Stimulated activated CD8-positive, alpha-beta memory T cell treated with anti-CD3 and anti-CD28 coated beads, Interleukin-2, amount 100 ng/mL, for 48 hours (primary cell): Measurements from ENCODE around the gene AFG3L2.

Experiments
- DNase-seq, 2 donors: peaks; one replicate each; pipeline ENCODE4 v3.0.0-alpha.2; 2020; ENCODE audit warnings: low read depth in 2 of 2

AFG3L2 gene

DNA sequence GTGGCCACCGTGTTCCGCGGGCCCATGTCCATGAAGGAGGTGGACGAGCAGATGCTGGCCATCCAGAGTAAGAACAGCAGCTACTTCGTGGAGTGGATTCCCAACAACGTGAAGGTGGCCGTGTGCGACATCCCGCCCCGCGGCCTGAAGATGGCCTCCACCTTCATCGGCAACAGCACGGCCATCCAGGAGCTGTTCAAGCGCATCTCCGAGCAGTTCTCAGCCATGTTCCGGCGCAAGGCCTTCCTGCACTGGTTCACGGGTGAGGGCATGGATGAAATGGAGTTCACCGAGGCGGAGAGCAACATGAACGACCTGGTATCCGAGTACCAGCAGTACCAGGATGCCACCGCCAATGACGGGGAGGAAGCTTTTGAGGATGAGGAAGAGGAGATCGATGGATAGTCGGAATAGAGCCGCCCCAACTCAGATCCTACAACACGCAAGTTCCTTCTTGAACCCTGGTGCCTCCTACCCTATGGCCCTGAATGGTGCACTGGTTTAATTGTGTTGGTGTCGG lies 51.2 kb downstream of the AFG3L2 start:
- no peak for DNase-seq

DNA sequence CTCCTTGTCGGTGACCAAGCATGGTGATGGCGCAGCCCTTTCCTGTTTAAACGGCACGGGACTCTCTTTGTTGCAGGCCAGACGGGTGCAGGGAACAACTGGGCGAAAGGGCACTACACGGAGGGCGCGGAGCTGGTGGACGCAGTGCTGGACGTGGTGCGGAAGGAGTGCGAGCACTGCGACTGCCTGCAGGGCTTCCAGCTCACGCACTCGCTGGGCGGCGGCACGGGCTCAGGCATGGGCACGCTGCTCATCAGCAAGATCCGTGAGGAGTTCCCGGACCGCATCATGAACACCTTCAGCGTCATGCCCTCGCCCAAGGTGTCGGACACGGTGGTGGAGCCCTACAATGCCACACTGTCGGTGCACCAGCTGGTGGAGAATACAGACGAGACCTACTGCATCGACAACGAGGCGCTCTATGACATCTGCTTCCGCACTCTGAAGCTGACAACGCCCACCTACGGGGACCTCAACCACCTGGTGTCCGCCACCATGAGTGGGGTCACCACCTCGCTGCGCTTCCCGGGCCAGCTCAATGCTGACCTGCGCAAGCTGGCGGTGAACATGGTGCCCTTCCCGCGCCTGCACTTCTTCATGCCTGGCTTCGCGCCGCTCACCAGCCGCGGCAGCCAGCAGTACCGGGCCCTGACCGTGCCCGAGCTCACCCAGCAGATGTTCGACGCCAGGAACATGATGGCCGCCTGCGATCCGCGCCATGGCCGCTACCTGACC lies 51.9 kb downstream of the AFG3L2 start:
- no peak for DNase-seq

DNA sequence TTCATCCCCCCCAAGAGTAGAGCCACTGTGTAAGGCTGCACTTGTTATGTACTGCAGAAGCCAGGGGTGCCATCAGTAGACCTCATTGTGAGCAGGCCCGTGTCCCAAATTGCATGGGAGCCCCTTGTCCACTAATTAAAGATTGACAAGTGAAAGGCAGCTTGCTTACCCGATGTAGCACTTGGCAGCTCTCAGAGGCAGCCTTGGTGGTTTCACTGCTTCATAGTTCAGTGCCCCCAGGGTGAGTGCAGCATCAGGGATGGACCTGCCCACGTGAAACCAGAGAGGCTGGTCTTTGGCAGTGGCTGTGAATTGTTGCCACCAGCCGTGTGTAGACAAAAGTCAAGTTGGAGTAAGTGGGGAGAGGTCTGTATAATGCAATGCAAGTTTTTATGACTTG lies 55.7 kb downstream of the AFG3L2 start:
- no peak for DNase-seq

DNA sequence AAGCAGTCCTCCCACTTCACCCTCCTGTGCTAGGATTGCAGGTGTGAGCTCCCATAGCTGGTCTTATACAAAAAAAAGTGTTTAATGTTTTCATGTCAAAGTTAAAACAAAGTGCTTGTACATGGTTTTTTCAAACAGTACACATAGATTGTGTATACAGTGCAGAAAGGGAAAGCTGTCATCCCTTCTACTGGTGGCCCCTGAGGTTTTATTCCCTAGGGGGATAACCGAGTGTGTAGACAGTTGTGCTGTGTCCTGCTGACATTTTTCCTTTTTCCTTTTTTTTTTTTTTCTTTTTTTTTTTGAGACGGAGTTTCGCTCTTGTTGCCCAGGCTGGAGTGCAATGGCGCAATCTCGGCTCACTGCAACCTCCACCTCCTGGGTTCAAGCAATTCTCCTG lies 58.2 kb downstream of the AFG3L2 start:
- DNase-seq: no peak

DNA sequence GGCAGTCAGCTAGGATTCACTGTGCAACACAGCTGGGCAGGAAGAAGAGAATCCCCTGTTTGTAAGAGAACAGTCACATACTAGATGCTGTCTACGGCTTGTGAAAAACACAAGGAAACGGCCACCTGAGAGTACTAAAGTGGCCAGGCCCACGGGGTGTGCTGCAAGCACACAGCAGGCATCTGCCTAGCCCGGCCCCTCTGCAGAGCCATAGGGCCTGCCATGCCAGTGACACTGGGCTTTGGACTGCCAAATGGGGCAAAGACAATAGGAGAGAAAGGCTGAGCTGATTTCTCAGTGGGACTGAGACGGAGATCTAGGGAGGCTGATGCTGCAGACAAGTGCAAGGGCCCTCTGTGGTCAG lies 58.7 kb downstream of the AFG3L2 start:
- no peak for DNase-seq

DNA sequence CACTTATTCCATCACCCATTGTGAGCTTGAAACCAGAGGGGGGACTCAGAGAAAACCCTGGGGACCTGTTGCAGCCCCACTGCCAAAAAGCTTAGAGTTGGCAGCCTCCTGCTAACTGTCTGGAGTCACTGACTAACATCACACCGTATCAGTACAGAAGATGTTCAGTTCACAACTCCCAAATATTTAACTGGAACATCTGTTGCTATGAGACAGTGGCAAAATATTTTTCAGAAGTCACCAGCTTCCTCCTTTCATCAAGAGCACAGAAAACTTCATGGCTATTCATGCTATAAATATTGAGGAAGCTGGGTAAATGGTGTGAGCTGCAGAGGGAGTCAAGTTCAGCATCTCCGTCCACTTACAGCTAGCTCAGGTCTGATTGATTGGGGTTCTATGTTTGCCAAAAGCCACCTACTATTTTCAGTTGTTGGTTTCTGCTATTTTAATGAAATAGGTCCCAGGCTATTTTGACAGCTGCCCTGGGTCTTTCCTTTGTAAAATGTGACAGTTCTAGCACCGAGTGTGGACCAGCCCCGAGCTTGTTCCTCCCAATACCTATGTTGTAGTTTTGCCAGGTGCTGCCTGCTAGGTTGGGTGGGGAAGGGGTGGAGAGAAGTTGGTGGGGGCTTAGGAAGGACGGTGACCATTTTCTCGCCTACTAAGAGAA lies 59.2 kb downstream of the AFG3L2 start:
- no peak for DNase-seq

DNA sequence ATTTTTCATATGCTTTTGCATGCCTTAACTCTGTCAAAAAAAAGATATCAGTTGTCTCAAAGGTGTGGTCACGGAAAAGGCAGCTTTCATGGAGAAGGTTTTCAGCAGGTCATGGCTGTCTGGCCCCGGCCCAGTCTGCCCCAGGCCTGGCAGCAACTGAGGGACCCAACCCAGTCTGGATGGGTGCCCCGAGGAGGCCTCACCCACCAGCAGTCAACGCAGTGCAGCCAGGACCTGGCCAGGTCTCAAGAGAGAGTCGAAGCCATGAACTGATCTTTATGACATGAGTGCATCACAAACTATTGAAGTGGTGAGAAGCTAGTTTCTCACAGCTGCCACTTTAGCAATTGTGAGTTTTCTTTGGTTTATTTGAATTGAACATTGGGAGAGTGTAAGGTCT lies 61.1 kb downstream of the AFG3L2 start:
- DNase-seq: no peak

DNA sequence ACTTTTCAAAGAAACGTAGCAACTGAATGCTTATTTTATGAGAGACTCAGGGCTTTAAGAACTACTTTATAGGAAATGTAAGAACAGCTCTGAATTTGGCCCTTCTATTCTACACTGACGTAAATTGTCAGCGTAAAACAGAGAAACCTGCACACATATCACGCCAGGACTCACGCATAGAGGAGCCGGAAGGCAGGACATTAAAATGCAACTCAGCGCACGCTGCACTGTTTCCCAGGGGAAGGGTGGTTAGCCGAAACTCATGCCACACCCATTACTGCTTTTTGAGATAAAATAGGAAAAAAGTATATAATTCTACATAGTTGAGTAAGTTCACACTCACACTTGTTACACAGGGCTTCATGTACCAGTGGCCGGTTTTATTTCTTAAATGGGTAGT lies 61.5 kb downstream of the AFG3L2 start:
- no peak for DNase-seq

DNA sequence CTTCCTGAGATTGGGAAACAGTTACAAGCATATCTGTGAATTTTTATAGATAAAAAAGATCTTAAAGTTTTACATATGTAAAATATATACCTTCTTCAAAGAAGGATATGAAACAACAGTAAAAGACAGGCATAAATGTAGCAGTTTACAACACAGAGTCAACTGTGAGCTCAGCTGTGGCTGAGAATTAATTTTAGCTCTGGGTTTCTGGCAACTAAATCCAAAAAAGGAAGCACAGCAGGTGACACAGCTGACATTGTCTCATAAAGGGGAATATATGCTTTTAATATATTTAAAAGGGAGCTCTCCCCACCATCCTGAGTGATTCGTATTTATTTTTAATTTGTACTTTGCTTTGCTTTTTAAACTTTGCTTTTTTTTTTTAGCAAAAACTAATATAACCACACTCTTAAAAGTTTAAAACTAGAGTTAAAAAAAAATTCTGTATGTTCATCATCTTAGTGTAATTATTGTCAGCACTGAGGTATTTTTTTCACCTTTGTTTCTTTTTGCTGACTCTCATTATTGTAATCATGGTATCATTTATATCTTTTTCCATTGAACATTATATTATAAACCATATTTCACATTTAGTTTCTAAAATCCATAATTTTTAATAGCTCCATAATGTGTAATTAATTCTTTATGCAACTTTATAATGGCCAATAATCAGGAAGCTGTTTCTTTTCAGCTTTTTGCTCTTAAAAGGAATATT lies 62.3 kb downstream of the AFG3L2 start:
- no peak for DNase-seq

DNA sequence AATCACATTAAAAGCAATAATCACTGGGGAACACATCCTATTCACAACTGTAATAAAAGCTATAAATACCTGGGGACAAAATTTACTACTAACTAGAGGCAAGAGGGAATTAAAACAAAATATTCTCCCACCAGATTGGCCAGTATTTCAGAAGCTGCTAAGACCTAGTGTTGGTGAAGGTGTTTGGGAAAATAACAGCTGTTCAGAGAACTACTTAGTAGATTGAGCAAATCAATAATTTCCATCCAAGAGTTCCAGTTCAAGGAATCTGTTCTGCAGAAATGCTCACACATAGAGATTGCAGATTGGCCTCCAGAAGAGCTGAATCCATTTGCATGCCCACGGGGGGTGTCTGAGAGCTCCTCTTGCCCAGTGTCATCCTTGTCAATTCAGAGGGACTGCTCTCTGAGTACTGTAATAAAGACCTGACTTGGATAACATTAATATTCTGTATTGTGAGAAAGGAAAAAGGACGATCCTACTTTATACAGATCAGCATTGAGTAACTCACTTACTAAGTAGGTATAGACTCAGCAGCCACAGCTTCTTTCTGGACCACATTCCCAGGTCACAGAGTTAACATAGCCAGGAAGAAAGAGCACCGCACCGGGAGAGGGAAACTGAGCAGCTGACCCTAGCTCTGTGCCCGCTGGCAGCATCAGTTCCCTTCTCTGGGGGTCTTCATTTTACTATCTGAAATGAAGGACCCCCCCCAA lies 63.3 kb downstream of the AFG3L2 start:
- no peak for DNase-seq

DNA sequence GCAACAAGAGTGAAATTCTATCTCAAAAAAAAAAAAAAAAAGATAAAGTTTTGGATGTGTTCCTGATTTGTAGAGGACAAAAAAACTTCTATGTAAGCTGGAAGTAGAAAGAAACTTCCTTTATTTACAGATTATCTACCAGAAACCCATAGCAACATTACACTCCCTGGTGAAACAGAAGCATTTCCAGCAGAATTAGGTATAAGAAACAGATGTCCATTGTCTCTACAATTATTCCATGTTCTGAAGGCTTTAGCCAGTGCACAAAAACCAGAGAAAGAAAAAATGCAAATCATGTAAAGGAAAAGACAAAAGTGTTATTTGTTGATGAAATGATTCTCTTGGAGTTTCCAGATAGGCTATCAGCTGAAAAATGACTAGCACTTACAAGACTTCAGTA lies 64.1 kb downstream of the AFG3L2 start:
- no peak for DNase-seq

DNA sequence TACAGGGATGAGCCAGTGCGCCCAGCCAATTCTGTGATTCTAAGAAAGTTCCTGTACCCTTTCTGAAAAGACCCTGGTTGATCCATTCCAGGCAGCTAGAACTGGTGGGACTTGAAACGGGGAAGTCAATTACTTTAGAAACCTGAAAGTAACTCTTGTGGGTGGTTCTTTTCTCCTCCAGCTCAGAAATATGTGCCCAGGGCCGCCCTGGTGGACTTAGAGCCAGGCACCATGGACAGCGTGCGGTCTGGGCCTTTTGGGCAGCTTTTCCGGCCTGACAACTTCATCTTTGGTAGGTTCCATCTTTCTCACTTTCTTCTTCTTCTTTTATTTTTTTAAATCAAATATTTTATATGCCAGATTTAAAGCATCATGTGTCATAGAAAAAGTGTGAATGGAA lies 66.3 kb downstream of the AFG3L2 start:
- DNase-seq: no peak

DNA sequence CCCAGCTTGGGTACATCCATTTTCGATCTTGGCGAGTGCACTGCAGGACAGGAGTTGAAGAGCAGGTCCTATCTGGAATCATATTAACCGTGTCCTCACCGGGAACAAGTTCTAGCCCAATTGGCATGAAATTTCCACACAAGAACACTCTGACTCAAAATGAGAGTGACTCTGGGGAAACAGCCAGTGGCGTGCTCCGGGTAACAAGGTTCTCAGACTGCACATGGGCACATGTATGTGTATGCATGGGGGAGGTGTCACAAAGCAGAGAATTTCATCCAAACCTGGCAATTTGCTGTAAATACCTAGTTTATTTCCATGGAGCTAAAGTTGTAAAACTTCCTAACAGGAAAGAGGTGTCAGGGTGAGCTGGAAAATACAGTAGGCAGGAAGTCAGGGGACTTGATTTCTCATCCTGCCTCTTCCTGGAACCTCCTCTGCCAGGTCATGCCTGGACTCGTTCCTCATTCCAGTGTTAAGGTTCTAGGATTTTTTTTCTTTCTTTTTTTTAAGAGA lies 67.3 kb downstream of the AFG3L2 start:
- no peak for DNase-seq

DNA sequence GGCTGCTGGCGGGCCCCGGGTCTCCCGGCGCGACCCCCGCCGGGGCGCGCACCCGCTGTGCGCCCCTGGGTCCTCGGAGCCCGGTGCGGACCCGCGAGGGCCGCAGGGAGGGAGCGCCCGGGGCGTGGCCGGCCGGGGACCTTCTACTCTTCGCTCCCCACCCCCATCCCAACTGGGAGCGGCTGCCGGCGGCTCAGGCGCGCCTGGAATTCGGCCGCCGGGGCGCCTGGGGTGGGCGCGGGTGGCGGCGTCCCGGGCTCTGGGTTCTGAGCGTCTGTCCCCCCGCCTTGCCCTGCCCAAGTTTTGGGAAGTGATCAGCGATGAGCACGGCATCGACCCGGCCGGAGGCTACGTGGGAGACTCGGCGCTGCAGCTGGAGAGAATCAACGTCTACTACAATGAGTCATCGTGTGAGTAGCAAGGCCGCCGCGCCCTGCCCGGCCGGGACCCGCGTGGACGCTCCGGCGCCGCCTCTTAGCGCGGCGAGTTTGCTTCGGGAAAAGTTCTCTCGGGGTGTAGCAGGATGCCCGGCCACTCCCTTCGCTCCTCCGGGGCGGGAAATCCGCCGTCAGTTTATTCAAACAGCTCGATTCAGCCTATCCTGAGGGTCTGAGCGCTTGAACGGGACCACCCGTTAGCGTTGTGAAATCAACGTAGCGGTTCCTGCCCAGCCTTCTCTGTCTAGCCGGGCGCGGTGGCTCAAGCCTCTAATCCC lies 68.5 kb downstream of the AFG3L2 start:
- DNase-seq: peak in 1 of 2 donors; percentile 21

DNA sequence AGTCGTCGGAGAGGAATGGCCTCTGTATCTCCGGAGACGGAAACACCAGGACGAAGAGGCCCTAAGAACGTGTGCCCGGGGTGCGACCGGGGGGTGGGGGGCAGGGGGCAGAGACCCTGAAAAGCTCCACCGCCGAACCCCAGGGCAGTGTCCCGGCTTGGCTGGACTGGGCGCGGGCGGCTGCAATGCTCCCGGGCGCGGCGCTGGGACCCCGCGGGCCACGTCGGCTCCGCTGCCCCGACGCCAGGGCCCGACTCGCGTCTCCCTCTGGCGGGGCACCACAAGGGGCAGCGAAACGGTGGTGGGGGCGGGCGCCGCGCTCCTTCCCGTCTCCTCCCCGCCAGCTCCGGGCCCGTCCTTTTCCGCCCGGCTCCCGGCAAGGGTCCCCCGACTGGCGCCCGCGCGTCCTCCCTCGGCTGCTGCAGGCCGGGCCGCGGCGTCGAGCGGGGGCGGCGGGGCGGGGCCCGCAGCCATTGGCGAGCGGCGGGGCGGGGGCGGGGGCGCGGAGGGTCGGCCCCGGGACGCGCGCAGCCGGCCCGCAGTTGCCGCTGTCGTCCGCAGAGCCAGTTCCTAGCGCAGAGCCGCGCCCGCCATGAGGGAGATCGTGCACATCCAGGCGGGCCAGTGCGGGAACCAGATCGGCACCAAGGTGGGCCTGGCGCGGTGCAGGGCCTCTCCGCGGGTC lies 69.2 kb downstream of the AFG3L2 start, which contains the start of gene TUBB6:
TUBB6 (plus strand) TSS at position 541 of the 685 bp plus-strand sequence; CDS start at position 593, 52 bp downstream.
- peak in 1 of 2 donors; percentile 18 for DNase-seq

DNA sequence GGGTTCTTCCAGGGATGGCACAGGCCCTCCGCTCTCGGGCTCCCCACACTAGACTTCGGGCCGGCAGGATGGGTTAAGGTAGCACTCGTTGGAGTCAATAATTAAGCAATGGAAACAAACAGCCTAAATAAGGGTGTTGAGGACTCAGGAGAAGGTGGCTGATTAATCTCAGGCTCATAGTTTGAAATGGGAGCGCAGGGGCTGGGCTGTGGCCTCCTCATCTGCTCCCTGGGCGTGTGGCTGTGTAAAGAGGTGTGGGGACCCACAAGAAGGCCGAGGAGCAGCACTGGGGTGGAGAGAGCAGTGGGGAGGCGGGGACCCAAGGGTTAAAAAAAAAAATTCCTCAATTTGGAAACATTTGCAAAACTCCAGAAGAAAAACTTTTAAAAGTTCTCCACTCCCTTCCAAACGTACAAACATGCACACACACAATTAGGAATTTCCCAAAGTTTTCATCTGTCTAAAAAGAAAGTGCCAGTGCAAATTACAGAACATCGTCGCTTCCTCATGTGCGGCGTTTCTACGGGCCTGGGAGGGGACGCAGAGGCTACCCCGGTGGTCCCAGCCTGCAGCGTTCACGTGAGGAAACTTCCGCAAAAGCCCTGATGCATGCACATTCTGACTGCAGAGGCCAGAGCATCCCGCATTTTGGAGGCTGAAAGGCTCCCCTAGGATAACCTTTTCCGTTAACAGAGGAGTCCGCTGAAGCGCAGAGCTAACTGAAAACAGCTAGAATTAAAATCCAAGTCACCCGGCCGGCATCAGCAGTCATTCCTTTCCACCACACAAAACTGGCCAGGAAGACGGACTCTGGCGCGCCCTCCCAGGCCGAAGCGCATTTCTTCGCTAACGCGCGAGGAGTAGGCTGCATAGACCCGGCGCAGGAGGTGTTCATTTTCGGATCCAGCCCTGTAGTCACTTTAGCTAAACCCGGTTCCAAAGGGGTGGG lies 70.0 kb downstream of the AFG3L2 start:
- no peak for DNase-seq

DNA sequence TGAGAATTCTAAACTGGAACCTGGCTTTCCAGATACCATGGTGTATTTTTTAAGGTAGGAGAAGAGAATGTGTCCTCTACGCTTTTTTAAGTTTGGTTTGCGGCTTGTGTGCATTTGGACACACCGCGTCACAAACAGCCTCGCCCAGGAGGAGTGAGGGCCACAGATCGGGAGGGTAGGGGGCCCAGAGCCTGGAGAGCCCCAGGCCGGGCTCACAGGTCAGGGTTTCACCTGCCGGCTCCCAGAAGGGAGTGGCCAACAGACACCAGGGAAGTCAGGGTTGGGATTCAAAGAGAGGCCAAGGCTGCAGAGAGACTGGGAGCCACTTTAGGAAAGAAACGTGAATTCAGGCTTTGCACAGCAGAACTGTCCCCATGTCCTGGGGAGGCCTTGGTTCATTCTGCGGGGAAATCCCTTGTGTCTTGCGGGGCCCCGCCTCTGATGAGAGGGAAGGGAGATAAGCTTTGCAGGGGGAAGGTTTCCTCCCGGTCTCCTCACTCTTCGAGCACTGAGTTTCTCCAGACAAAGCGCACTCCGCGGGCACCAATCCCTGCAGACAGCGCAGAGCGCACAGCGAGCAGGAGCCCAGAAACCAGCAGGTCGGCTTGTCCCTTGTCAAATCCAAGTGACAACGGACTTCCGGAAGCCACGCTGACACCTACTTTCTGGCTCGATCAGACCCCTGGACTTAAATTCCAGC lies 70.9 kb downstream of the AFG3L2 start:
- DNase-seq: no peak

DNA sequence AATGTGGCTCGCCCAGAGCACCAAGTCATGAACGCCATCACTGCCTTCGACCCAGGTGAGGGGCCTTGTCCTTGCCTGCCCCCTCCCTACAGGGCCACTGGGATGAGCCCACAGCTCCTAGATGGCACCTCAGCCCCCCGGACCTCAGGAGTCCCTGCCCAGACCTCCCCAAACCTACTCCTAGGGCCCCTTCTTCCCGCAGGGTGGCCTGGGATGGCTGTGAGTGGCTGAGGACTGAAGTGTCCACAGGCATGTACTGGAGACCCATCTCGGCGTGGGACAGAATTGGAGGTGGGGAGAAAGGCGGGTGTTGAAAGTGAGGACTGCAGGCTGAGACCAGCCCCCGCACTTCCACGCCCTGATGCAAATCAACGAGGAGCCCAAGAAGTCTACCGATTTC lies 71.8 kb downstream of the AFG3L2 start:
- DNase-seq: no peak
